ENCODE data around the gene MAP4K3.

MAP4K3 gene

DNA sequence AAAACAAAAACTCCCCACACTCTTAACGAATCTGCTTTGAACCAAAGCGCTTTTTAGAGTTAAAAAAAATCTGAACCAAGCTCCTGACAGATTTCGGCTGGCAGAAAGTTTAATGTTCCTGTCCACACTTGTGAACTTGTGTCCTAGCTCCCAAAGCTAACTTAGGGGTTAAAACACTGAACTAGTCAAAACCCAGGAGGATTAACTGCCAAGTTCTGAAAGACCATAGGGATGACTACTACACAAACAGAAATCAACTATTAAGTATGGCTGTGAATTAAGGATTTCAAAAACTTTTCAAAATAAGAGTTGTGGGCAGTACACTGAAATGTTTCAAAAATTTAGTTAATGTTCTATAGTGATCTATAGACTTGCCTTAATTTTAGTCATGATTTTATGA lies 167.1 kb downstream of the MAP4K3 start:
- H3K4me1 ChIP-seq (ENCODE audit: insufficient read depth, insufficient read length), result no peaks in the 10 kb centered on the region
- H3K9ac ChIP-seq (ENCODE audit: insufficient read length, low read depth), result no peak overlapping the region
- no peaks in the 10 kb centered on the region for H3K9me3 ChIP-seq (ENCODE audit: insufficient read depth, low read length)
- no peak overlapping the region for H3K4me3 ChIP-seq (ENCODE audit: insufficient read length, low read depth)
- H3K36me3 ChIP-seq (ENCODE audit: insufficient read depth, insufficient read length, low read length), result peaks cover 8% of the 10 kb centered on the region
- H3K27me3 ChIP-seq (ENCODE audit: insufficient read depth, insufficient read length), result no peaks in the 10 kb centered on the region
- no peak for DNase-seq (ENCODE audit: low read depth, low spot score)
- no peak for TF ChIP-seq YY1 (IDR thresholded peaks at IDR 0.05; ENCODE audit: insufficient read depth, insufficient read length)
- TF ChIP-seq SUZ12 (IDR thresholded peaks at IDR 0.05; ENCODE audit: extremely low read depth, insufficient read depth, insufficient read length), result no peak
- no peak for TF ChIP-seq ZNF274 (IDR thresholded peaks at IDR 0.05; ENCODE audit: low read depth, low read length)

DNA sequence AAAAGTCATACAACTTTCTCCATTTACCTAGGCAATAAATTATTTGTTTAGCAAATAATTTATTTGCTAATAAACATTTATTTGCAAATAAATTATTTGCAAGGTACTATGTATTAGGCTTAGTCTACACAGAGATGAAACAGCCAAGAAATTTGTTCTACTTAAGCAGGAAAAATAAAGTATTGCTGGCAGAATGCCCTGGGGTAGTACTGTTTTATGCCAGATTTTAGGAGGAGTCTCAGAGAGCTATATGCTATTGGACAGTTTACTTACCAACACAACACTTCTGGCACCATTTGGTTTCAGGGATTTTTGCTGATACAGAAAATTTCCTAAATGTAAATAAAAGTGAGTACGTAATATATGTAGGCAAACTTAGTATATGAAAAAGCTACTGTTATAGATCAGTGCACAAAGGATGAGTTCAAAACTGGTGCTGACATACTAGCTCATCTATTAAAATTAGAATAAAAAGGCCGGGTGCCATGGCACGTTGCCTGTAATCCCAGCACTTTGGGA lies 170.1 kb downstream of the MAP4K3 start:
- TF ChIP-seq SUZ12 (IDR thresholded peaks at IDR 0.05; ENCODE audit: extremely low read depth, insufficient read depth, insufficient read length) (no peak), YY1 (IDR thresholded peaks at IDR 0.05; ENCODE audit: insufficient read depth, insufficient read length) (no peak), ZNF274 (IDR thresholded peaks at IDR 0.05; ENCODE audit: low read depth, low read length) (no peak)
- Histone ChIP-seq H3K4me1 (ENCODE audit: insufficient read depth, insufficient read length) (no peaks in the 10 kb centered on the region), H3K36me3 (ENCODE audit: insufficient read depth, insufficient read length, low read length) (peaks cover 10% of the 10 kb centered on the region), H3K9me3 (ENCODE audit: insufficient read depth, low read length) (no peaks in the 10 kb centered on the region), H3K9ac (ENCODE audit: insufficient read length, low read depth) (no peak overlapping the region), H3K4me3 (ENCODE audit: insufficient read length, low read depth) (no peak overlapping the region), H3K27me3 (ENCODE audit: insufficient read depth, insufficient read length) (no peaks in the 10 kb centered on the region)
- no peak for DNase-seq (ENCODE audit: low read depth, low spot score)

DNA sequence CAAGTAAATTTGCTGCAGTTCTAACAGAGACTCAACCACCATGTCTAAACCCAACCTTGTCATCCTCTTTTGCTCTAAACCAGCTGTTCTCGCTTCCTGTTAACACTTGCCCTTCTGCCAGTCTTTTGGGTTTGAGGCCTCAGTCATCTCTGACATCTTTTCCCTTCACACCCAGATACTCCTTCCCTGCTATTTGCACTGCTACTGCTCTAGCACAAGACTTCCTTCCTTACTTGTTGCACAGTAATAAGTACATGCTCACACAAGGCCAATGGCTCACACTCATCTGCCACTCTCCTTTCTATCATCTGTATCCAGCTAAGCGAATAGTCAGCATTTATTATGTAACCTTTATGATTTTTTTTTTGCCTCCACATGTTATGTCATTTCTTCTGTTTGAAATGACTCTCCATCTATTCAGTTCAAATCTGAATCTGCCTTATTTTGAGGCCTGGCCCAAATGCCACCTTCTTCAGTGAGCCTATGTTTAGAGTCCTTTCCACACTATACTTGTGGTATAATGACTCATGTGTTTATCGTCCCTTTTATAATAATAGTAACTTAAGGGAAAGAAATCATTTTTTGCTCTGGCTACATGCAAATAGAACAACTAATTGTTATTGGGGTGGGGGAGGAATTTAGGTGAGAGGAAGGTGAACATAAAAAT lies 170.8 kb downstream of the MAP4K3 start:
- Histone ChIP-seq H3K36me3 (ENCODE audit: insufficient read depth, insufficient read length, low read length) (peaks cover 7% of the 10 kb centered on the region), H3K4me1 (ENCODE audit: insufficient read depth, insufficient read length) (no peaks in the 10 kb centered on the region), H3K9me3 (ENCODE audit: insufficient read depth, low read length) (no peaks in the 10 kb centered on the region), H3K4me3 (ENCODE audit: insufficient read length, low read depth) (no peak overlapping the region), H3K27me3 (ENCODE audit: insufficient read depth, insufficient read length) (no peaks in the 10 kb centered on the region), H3K9ac (ENCODE audit: insufficient read length, low read depth) (no peak overlapping the region)
- TF ChIP-seq YY1 (IDR thresholded peaks at IDR 0.05; ENCODE audit: insufficient read depth, insufficient read length), result no peak
- no peak for TF ChIP-seq SUZ12 (IDR thresholded peaks at IDR 0.05; ENCODE audit: extremely low read depth, insufficient read depth, insufficient read length)
- no peak for TF ChIP-seq ZNF274 (IDR thresholded peaks at IDR 0.05; ENCODE audit: low read depth, low read length)
- DNase-seq (ENCODE audit: low read depth, low spot score), result no peak

DNA sequence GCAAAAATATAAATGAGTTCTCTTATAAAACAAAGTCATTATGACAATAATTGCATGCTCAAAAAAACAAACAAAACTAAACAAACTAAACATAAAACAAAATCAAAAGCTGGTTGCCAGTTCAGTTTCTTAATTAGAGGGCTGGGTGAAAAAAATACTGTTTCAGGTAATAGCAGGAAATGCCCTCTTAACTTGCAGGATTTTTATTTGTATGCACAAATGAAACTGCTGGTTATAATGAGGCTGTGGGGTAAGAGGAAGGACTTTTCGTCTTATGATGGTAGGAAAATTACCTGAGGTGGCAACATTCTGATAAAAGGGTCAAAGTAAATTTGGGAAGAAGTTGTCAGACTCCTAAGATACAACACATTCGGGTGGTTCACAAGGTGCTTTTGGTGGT lies 171.8 kb downstream of the MAP4K3 start:
- no peaks in the 10 kb centered on the region for H3K9me3 ChIP-seq (ENCODE audit: insufficient read depth, low read length)
- H3K9ac ChIP-seq (ENCODE audit: insufficient read length, low read depth), result no peak overlapping the region
- TF ChIP-seq ZNF274 (IDR thresholded peaks at IDR 0.05; ENCODE audit: low read depth, low read length) (no peak), YY1 (IDR thresholded peaks at IDR 0.05; ENCODE audit: insufficient read depth, insufficient read length) (no peak), SUZ12 (IDR thresholded peaks at IDR 0.05; ENCODE audit: extremely low read depth, insufficient read depth, insufficient read length) (no peak)
- no peak for DNase-seq (ENCODE audit: low read depth, low spot score)
- no peaks in the 10 kb centered on the region for H3K4me1 ChIP-seq (ENCODE audit: insufficient read depth, insufficient read length)
- H3K27me3 ChIP-seq (ENCODE audit: insufficient read depth, insufficient read length), result no peaks in the 10 kb centered on the region
- H3K4me3 ChIP-seq (ENCODE audit: insufficient read length, low read depth), result no peak overlapping the region
- peaks cover 5% of the 10 kb centered on the region for H3K36me3 ChIP-seq (ENCODE audit: insufficient read depth, insufficient read length, low read length)

DNA sequence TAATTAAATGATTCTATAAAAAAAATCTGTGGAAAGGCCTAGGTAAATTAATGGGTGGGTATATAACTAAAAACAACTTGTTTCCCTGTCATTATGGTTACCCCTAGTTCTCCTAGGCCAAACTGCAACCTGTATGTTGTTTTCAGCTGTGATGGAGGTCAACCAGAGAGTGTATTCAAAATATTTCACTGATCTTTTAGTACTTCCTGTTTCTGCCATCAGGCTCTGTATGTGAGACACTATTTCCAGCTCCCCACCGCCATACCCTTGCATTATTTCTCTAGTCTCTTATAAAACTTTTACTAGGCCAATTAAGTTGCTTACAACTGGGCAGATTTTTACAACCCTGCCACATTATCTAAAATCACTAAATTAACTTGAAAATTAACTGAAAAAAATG lies 172.4 kb downstream of the MAP4K3 start:
- peaks cover 5% of the 10 kb centered on the region for H3K36me3 ChIP-seq (ENCODE audit: insufficient read depth, insufficient read length, low read length)
- TF ChIP-seq SUZ12 (IDR thresholded peaks at IDR 0.05; ENCODE audit: extremely low read depth, insufficient read depth, insufficient read length) (no peak), YY1 (IDR thresholded peaks at IDR 0.05; ENCODE audit: insufficient read depth, insufficient read length) (no peak), ZNF274 (IDR thresholded peaks at IDR 0.05; ENCODE audit: low read depth, low read length) (no peak)
- DNase-seq (ENCODE audit: low read depth, low spot score), result no peak

DNA sequence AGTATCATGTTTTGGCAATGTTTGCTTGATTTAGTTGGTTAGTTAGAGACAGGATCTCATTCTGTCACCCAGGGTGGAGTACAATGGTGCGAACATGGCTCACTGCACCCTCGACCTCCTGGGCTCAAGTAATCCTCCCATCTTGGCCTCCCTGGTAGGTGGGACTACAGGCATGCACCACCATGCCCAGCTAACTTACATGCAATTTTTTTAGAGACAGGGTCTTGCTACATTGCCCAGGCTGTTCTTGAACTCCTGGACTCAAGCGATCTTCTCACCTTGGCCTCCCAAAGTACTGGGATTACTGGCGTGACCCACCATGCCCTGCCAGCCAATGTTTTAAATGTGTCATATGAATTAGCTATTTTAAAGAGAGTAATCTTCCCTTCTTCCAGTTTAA lies 177.0 kb downstream of the MAP4K3 start:
- Histone ChIP-seq H3K27me3 (ENCODE audit: insufficient read depth, insufficient read length) (no peaks in the 10 kb centered on the region), H3K4me3 (ENCODE audit: insufficient read length, low read depth) (no peak overlapping the region), H3K9me3 (ENCODE audit: insufficient read depth, low read length) (no peaks in the 10 kb centered on the region), H3K4me1 (ENCODE audit: insufficient read depth, insufficient read length) (no peaks in the 10 kb centered on the region), H3K9ac (ENCODE audit: insufficient read length, low read depth) (no peak overlapping the region), H3K36me3 (ENCODE audit: insufficient read depth, insufficient read length, low read length) (peaks cover 10% of the 10 kb centered on the region)
- no peak for DNase-seq (ENCODE audit: low read depth, low spot score)
- TF ChIP-seq YY1 (IDR thresholded peaks at IDR 0.05; ENCODE audit: insufficient read depth, insufficient read length), result no peak

More for the DNA sequence above, 172.4 kb downstream of the MAP4K3 start:
- Histone ChIP-seq H3K4me1 (ENCODE audit: insufficient read depth, insufficient read length) (no peaks in the 10 kb centered on the region), H3K27me3 (ENCODE audit: insufficient read depth, insufficient read length) (no peaks in the 10 kb centered on the region), H3K4me3 (ENCODE audit: insufficient read length, low read depth) (no peak overlapping the region), H3K9me3 (ENCODE audit: insufficient read depth, low read length) (no peaks in the 10 kb centered on the region), H3K9ac (ENCODE audit: insufficient read length, low read depth) (no peak overlapping the region)

DNA sequence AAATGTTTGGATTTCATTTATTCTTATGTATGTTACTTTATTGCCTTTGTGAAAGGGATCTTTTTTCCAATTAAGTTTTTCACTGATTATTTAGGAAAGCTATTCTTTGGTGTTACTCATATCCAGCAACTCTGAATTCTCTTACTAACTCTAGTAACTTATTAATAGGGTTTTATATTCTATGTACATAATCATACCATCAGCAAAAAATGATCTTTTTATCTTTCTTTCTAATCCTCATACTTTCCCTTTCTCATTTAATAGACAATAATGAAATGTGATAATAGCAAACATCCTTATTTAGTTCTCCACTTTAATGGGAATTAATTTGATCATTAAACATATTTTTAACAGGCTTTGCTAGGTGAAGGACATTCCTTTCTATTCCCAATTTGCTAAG lies 181.0 kb downstream of the MAP4K3 start:
- TF ChIP-seq YY1 (IDR thresholded peaks at IDR 0.05; ENCODE audit: insufficient read depth, insufficient read length), result no peak
- no peak for TF ChIP-seq SUZ12 (IDR thresholded peaks at IDR 0.05; ENCODE audit: extremely low read depth, insufficient read depth, insufficient read length)
- no peak for TF ChIP-seq ZNF274 (IDR thresholded peaks at IDR 0.05; ENCODE audit: low read depth, low read length)
- no peak for DNase-seq (ENCODE audit: low read depth, low spot score)
- peaks cover 14% of the 10 kb centered on the region for H3K9me3 ChIP-seq (ENCODE audit: insufficient read depth, low read length)
- no peak overlapping the region for H3K4me3 ChIP-seq (ENCODE audit: insufficient read length, low read depth)
- H3K4me1 ChIP-seq (ENCODE audit: insufficient read depth, insufficient read length), result no peaks in the 10 kb centered on the region
- no peak overlapping the region for H3K9ac ChIP-seq (ENCODE audit: insufficient read length, low read depth)
- no peaks in the 10 kb centered on the region for H3K27me3 ChIP-seq (ENCODE audit: insufficient read depth, insufficient read length)
- peaks cover 31% of the 10 kb centered on the region for H3K36me3 ChIP-seq (ENCODE audit: insufficient read depth, insufficient read length, low read length)

Measured in NT2/D1 (cell line).